Measurements from ENCODE around the gene TLR5.
"Not testable (repeated sequence)": the region's sequence is repeated elsewhere in the genome, so short reads cannot be mapped to it uniquely, and the experiment has no call there.

The TLR5 gene, protein sequence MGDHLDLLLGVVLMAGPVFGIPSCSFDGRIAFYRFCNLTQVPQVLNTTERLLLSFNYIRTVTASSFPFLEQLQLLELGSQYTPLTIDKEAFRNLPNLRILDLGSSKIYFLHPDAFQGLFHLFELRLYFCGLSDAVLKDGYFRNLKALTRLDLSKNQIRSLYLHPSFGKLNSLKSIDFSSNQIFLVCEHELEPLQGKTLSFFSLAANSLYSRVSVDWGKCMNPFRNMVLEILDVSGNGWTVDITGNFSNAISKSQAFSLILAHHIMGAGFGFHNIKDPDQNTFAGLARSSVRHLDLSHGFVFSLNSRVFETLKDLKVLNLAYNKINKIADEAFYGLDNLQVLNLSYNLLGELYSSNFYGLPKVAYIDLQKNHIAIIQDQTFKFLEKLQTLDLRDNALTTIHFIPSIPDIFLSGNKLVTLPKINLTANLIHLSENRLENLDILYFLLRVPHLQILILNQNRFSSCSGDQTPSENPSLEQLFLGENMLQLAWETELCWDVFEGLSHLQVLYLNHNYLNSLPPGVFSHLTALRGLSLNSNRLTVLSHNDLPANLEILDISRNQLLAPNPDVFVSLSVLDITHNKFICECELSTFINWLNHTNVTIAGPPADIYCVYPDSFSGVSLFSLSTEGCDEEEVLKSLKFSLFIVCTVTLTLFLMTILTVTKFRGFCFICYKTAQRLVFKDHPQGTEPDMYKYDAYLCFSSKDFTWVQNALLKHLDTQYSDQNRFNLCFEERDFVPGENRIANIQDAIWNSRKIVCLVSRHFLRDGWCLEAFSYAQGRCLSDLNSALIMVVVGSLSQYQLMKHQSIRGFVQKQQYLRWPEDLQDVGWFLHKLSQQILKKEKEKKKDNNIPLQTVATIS

DNA sequence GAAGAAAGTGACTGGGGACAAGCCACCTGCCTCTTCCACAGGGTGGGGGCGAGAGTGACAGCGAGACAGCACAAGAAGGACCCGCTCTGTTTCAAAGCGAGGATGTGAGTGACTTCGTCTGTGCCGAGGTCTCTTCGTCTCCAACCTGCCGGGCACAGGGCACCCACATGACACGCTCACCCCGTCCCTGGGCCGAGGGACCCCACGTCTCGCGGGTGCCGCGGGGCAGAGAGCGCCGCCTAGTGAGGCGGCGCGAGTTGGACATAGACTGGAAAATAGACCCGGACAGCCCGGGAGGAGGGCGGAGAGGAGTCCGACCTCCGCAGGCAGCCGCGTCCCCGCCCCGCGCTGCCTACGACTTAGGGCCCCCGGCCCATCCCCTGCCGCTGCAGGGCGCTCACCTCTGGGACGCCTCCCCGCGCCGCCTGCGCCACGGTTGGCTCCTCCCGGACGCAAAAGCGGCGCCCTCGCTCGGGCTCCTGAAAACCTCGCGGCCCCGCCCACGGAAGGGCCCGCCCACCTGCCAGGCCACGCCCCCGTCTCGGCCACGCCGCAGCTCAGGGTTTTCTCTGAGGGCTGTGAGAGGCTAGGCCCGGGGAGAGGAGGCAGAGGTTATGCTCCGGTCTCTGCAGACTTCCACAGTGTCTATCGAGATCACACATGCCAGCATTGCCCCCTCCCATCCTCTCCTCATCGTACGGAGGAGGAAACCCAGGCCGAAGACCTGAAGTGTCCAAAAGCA is at the start of gene TLR5:
TSS of gene TLR5 (minus strand) at position 454 of the 742 bp plus-strand sequence. CDS start 30,217 bp downstream, outside the sequence.
- DNase-seq (ENCODE audit: low read depth in 2 of 3, low spot score in 1 of 3) = peak; percentile 82 to 85 (median 82)

DNA sequence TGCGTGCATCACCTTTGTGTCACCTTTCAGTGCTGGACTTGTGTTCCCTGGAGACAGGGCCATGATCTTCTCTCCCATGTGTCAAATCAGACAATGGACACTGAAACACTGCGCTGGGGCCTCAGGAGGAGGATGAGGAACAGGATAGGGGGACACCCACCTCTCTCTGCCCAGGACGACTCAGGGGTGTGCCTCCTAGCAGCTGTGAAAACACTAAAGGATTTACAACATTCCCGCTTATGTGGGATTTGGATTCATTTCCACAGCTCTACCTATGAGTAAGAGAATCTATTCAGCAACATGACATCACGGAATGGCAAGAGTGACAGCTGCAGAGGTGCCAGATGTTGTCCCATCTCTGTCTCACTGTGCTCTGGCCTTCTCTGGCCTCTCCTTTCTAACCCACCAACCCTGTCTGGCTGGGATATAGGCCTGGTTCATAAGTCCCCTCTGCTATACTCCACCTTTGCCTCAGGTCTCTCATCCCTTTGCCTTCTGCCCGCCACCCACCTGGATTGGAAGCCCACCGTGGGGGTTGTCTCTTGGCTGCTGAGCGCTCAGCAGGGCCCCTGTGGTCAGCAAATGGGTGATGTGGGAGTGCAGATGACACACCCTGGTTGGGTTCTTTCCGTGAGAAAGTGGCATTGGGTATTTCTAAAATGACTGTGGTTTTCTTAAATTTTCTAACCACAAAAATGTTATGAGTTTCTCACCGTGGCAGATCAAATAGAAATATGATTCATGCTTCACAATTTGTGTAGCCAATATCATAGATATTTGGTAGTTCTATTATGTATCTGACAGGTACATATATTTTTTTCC is 47.1 kb upstream of the TLR5 start:
- peak; percentile 41 to 55 (median 49) for DNase-seq (ENCODE audit: low read depth in 2 of 3, low spot score in 1 of 3)

DNA sequence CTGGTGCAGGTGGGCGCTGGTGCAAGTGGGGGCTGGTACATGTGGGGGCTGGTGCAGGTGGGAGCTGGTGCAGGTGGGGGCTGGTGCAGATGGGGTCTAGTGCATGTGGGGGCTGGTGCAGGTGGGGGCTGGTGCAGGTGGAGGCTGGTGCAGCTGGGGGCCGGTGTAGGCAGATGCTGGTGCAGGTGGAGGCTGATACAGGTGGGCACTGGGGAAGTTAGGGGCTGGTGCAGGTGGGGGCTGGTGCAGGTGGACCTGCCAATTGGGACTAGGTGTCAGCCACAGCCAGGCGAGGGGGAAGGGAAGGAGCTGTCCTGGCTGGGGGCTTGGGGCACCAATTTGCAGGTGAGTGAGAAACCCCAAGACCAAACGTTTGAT is 46.5 kb upstream of the TLR5 start:
- no peak for DNase-seq (ENCODE audit: low read depth in 2 of 3, low spot score in 1 of 3)

DNA sequence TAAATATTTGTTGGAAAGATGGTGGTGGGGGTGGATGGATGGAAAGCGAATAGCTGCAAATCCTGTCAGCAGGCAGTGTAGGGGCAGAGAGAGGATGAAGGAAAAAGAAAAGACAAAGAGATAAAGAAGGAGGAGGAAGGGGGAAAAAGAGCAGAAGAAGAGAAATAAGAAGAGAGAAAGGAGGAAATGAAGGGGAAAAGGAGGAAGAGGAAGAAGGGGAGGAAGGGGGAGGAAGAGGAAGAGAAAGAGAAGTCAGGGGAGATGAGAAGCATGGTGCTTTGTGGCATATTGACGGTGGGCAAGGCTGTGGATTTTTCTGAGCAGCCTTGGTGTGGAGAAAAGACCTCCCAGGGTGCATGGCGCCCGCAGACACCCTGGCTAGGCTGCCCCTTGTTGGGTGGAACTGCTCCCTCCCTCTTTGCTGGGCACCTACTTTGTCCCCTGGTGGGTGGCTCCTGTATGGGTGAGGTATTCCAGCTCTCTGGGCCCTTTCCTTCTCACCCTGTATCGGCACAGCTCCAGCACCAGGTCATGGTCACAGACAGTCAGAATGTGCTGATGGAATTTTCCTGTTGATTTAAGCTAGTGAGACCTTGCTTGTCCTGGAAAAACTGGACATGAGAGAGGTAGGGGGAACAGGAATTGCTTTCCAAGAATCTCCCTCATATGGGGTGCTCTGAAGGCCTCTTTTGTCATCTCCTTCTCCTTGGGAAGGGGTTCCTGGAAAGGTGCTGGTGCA is 45.7 kb upstream of the TLR5 start:
- no peak for DNase-seq (ENCODE audit: low read depth in 2 of 3, low spot score in 1 of 3)

DNA sequence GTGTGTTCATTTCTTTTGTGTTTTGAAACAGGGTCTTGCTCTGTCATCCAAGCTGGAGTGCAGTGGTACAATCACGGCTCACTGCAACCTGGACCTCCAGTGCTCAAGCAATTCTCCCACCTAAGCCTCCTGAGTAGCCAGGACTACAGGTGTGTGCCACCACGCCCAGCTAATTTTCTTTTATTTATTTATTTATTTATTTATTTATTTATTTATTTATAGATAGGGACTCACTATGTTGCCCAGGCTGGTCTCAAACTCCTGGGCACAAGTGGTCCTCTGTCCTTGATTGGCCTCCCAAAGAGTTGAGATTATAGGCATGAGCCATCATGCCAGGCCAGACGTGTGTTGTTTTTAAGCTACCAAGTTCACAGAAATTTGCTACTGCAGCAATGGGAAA is 43.8 kb upstream of the TLR5 start:
- DNase-seq (ENCODE audit: low read depth in 2 of 3, low spot score in 1 of 3) = no peak

DNA sequence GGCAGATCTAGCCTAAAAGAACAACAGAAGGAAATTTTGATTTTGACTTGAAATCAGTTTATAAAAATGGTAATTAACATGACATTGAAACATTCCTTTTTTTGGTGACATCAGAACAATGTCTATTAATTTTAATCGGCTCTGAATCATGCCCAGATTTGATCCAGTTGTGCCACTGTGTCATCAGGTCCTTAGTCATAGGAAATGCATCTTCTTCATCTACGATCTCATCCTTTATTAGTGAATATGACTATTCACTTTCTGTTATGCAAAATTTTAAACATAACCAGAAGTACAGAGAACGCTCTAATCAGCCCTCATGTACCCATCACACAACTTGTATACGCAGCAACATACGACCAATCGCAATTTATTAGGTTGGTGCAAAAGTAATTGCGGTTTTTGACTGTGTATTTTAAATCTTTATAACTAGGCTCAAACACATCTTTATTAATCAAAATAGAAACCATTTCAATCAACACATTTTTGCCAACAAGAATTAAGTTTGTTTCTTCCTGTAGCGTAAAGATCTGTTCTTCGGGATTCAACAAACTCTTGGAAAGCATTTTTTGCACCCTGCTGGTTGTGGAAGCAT is 40.3 kb upstream of the TLR5 start:
- DNase-seq (ENCODE audit: low read depth in 2 of 3, low spot score in 1 of 3) = no peak

DNA sequence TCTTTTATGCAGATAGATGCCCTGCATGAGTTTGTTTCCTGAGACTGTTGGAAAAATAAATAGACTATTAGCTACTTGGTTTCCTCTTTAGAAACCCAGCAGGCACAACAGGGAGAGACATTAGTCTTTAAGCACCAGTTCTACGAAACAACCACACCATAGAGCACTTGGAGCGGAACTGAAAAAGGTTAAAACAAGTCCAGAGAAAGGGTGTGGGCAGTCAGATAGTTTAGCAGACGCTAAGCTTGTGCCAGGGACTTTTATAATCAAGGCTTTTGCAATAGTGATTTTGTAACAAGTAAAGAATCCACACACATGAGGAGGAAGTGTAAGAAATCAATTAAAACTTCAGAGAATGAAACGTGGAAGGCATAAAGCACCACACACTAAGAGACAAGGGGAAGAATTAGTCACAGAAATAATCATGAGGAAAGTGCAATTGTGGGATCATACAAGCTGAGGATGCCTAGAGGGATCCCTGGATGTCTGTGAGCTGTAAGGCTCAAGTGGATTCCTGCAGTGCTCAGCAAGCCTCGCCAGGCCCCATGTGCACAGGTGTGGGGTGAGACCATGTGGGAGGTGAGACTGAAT is 37.8 kb upstream of the TLR5 start:
- DNase-seq (ENCODE audit: low read depth in 2 of 3, low spot score in 1 of 3) = no peak

DNA sequence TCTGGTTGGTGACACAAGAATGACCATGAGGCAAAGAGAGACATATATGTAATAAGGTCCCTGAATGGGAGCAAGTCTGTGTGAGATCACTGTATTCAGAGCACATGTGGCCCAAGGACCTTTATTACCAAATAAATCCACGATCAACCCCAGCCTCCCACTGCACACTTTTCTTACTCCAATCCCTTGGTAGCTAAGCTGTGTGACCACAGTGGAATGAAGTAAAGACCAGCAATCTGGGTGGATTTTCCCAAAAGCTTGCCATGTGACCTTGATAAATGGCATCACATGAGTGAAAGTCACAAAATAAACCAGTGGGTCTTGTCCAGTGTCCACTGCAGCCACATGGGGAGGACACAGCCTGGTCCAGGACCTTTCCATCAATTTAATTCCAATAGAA is 36.7 kb upstream of the TLR5 start:
- no peak for DNase-seq (ENCODE audit: low read depth in 2 of 3, low spot score in 1 of 3)

DNA sequence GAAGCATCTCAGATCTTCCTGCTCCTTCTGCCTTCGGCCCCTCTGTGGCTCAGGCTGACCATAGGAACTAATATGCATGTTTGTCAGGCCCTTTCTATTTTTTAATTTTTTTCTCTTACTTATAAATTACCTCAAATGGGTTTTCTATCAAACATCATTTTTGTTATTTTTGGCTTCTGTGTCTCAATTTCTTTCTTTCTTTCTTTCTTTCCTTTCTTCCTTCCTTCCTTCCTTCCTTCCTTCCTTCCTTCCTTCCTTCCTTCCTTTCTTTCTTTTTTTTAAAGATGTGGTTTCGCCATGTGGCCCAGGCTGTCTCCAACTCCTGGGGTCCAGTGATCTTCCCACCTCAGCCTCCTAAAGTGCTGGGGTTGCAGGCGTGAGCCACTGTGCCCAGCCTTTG is 36.2 kb upstream of the TLR5 start:
- no peak for DNase-seq (ENCODE audit: low read depth in 2 of 3, low spot score in 1 of 3)

DNA sequence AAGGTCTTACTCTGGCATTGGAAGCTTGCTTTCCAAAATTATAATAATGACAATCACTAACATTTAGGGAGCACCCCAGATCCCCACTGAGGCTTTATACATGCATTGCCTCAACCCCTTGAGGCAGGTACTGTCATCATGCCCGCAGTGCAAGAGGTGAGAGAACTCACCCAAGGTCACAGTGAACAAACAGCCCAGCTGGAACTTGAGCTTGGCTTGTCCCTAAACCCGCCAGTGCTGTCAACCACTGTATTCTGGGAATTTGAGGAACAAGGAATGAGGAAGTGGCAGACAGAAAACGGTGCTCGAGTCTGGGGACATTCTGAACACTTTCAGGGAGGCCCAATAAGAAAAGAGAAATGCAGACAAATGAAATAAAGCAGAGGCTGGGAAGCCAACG is 34.6 kb upstream of the TLR5 start:
- no peak for DNase-seq (ENCODE audit: low read depth in 2 of 3, low spot score in 1 of 3)

DNA sequence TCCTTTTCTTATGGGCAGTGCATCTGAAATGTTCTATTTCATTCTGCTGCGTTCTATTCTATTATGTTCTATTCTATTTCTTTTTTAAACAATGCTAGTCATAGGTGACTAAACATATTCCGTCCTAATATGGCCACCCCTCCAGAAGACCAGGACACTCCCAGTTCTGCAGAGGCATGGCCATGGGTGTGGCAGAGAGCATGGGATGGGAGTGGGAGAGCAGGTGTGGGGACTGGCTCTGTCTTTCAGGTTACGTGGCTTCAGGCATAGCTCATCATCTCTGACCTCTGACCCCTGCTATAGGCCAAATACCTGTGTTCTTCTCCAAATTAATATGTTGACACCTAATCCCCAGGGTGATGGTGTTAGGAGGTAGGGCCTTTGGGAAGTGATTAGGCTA is 33.4 kb upstream of the TLR5 start:
- no peak for DNase-seq (ENCODE audit: low read depth in 2 of 3, low spot score in 1 of 3)

DNA sequence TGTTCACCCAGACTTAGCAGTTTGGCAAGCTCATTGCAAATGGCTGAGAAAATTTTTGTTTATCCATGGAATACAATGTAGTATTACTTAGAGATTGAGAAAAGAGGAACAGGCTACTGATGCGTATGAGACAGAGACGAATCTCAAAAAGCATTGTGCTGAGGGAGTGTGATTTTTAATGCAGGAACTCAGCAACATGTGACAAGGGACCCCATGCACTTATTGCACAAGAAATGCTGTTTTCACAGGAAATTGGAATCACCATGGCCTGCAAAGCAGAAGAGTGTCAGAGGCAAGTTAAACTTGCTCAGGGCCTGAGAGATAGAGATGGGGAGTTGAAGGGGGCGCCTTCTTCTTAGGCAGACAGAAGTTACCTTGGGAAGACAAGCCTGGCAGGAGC is 32.6 kb upstream of the TLR5 start:
- no peak for DNase-seq (ENCODE audit: low read depth in 2 of 3, low spot score in 1 of 3)

DNA sequence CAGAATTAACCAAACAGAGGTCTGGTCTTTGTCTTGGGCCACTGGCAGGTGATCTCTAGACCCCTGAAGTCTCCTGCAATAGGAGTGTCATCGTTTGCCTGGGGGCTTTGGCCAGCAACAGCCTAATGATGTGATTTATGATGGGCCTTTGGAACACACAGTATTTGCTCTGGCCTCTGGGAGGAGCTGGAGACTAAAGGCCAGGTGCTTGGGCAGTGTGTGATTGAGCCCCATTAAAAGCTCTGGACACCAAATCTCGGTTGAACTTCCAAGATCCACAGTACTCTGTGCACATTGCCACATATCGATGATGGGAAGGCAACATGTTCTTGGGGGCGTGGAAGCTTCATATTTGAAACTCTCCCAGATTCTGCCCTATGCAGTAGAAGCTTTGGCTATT is 32.0 kb upstream of the TLR5 start:
- DNase-seq (ENCODE audit: low read depth in 2 of 3, low spot score in 1 of 3) = no peak

DNA sequence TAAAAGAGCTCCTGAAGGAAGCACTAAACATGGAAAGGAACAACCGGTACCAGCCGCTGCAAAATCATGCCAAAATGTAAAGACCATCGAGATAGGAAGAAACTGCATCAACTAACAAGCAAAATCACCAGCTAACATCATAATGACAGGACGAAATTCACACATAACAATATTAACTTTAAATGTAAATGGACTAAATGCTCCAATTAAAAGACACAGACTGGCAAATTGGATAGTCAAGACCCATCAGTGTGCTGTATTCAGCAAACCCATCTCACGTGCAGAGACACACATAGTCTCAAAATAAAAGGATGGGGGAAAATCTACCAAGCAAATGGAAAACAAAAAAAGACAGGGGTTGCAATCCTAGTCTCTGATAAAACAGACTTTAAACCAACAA is 26.4 kb upstream of the TLR5 start:
- not testable (repeated sequence) for DNase-seq (ENCODE audit: low read depth in 2 of 3, low spot score in 1 of 3)

DNA sequence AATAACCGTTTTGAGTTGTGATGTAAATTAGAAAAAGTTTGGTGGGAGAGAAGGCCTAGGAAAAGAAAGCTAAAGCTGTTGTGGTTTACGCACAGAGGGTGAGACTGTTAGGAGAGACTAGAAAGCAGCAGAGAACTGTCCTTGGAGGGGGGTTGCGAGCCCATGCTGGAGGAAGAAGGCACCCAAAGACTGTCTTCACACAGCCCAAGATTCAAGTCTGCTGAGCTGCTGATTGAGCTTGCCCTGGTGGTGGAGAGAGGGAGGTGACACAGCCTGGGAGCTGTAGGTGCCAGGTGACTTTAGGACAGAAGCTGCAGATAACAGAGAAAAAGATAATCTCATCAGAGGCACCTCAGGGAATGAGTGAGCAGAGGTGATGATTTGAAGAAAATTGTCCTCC is 18.3 kb upstream of the TLR5 start:
- no peak for DNase-seq (ENCODE audit: low read depth in 2 of 3, low spot score in 1 of 3)

DNA sequence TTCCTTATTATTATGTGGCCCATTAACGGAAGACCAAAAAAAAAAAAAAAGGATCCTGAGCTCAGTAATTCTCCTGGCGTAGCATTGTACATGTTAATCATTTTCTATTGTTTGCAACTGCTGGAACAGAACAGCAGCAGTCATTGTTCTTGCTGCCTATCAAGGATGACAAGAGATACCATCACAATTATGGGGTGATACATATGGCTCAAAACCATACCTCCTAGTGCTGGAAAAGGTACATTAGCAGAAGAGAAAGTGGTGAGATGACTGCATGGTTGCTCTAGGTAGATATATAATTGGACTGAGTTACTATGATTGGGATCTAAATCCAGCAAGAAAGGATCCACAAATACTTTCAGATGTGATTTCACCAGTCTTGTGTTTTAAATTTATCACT is 13.3 kb upstream of the TLR5 start:
- DNase-seq (ENCODE audit: low read depth in 2 of 3, low spot score in 1 of 3) = no peak

DNA sequence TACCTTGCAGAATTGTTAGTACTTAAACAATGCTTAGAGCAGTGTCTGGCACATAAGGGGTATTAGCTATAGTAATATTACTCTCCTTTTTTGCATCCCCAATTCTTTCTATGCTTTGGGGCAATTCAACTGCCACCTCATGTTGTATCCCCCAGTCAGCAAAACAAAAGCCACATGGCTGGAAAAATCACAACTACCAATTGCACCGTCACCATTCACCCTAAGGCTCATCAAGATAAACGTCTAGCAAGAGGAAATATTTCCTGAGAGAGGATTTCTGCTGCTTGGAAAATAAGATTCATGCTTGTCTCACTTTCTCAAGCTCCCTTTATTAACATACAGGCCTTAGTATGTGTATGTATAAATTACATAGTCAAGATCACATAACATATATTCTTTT is 12.1 kb upstream of the TLR5 start:
- no peak for DNase-seq (ENCODE audit: low read depth in 2 of 3, low spot score in 1 of 3)

DNA sequence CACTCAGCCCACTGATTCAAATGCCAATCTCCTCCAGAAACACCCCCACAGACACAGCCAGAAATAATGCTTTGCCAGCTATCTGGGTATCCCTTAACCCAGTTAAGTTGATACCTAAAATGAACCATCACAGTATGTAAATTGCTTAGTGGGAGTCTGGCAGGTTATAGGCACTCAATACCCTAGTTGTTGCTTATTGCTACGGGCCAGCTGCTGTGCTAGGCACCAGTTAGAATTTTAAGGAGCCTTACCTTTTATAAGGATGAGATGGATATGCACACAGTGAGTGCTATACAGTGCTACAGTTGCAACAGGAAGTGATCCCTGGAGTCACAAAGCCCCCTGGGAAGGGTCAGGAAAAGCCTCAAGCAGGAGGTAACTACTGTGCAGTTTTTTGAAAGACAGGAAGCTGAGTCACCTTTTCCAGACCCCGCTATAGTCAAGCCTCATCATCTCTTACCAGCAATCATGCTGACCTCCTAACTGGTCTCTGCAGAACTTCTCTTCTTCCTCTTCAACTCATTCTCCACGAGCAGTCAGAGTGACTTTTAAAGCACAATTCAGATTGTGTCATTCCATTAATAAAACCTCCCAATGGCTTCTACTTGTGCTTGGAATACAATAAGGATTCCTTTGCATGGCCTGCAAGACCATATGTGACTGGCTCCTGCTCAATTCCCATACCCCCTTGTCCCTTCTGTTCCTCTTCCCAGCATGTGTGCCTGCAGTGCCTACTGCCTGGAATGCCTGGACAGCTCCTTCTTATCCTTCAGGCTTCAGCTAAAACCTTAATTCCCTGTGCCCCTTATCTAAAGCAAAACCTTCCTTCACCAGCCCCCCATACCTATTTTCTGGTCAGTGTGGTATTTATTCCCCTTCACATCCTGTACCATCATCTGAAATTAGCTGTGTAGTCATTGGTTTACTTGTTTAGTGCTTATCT is 10.4 kb upstream of the TLR5 start:
- DNase-seq (ENCODE audit: low read depth in 2 of 3, low spot score in 1 of 3) = no peak

Data from stimulated activated CD4-positive, alpha-beta T cell treated with anti-CD3 and anti-CD28 coated beads, Interleukin-12 subunit alpha, Interleukin-12 subunit beta, amount 100 ng/mL, for 48 hours (primary cell).